SK-N-SH treated with all-trans-retinoic acid at 6 μM for 48 hours (cell line): ENCODE results near the gene SERPINF2.

ENCODE experiments used
- ESRRG ChIP-seq: fragments of 250-450 bp; sonication (Bioruptor Pico); IDR thresholded peaks from 2 replicates; pipeline ENCODE4 v1.6.1; 2021; ENCODE audit warnings: mild to moderate bottlenecking
- ISL1 ChIP-seq: fragments of 250-450 bp; sonication (Bioruptor Pico); IDR thresholded peaks from 2 replicates; pipeline ENCODE4 v2.1.2; 2022; ENCODE audit warnings: mild to moderate bottlenecking, moderate library complexity
- PATZ1 ChIP-seq: fragments of 250-450 bp; sonication (Bioruptor Pico); IDR thresholded peaks from 2 replicates; pipeline ENCODE4 v1.8.0; 2020; ENCODE audit warnings: mild to moderate bottlenecking, moderate library complexity, borderline replicate concordance
- POU6F1 ChIP-seq: fragments of 250-450 bp; sonication (Bioruptor Pico); IDR thresholded peaks from 2 replicates; pipeline ENCODE4 v1.8.0; 2021; ENCODE audit warnings: low read depth, mild to moderate bottlenecking, moderate library complexity, borderline replicate concordance
- PPARA ChIP-seq: fragments of 250-450 bp; sonication (Bioruptor Pico); IDR thresholded peaks from 2 replicates; pipeline ENCODE4 v1.5.0; 2020; ENCODE audit warnings: mild to moderate bottlenecking, borderline replicate concordance
- ZC3H10 ChIP-seq: fragments of 250-450 bp; sonication (Bioruptor Pico); IDR thresholded peaks from 2 replicates; pipeline ENCODE4 v1.5.1; 2021; ENCODE audit warnings: mild to moderate bottlenecking, moderate library complexity
- ZNF8 ChIP-seq: fragments of 450-650 bp; formaldehyde crosslinking; IDR thresholded peaks from 2 replicates; pipeline ENCODE4 v1.5.0; 2020; ENCODE audit warnings: mild to moderate bottlenecking, moderate library complexity

- TF ChIP-seq ESRRG (CRISPR knock-in tag) = no peak
- TF ChIP-seq ZC3H10 = no peak
- no peak for TF ChIP-seq PPARA
- no peak for TF ChIP-seq ISL1 (CRISPR knock-in tag)
- no peak for TF ChIP-seq ZNF8
- TF ChIP-seq POU6F1 (CRISPR knock-in tag) = no peak
- no peak for TF ChIP-seq PATZ1
These were observed 16.1 kb downstream of the SERPINF2 start for GRCh38 chr17:1758807-1759206.
